ENCODE measurements around the gene CRACR2A.

Gene CRACR2A

GRCh38 chr12:3752741-3753486 is at the start of gene CRACR2A:
Gene CRACR2A, minus strand, starts transcription at chr12:3753109. Its CDS starts 56,110 bp downstream, at chr12:3696999.
- H3K27ac ChIP-seq (ENCODE audit: low read length), result no peak within 1 kb of the TSS
- H3K9ac ChIP-seq (ENCODE audit: low read length), result no peak within 1 kb of the TSS
- H3K27me3 ChIP-seq (ENCODE audit: control insufficient read depth, insufficient read depth, low read length), result peaks cover 21% of the 10 kb centered on the region
- H3K36me3 ChIP-seq (ENCODE audit: control insufficient read depth, low read depth, low read length), result no peaks in the 10 kb centered on the region
- no peaks in the 10 kb centered on the region for H3K9me3 ChIP-seq (ENCODE audit: control insufficient read depth, low read depth, low read length)
- peak within 1 kb of the TSS; percentile 32 for H3K4me3 ChIP-seq (ENCODE audit: low read length)
- peaks cover 5% of the 10 kb centered on the region for H3K4me1 ChIP-seq (ENCODE audit: control insufficient read depth, low read depth, low read length)

DNA sequence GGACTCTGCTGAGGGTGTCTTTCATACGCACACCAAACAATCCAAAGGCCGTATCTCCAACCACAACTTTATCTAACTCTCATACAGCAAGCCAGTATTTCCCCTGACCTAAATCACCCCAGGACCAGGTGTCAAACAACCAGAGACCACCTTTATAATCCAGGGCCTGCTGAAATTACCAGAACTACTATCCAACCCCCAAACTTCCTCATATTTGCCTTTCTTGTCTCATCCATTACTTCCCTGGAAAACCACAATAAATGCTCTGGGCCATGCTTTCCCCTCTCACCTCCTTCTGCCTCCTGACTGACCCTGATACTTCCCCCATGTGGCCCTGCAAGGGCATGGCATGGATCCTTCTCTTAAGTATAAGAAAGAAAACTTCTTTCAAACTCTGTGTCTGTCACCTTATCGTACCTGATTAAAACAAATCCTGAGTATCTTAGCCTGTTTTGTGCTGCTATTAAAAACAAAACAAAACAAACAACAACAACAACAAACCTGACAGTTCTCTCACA is 44.7 kb upstream of the CRACR2A start:
- Histone ChIP-seq H3K36me3 (ENCODE audit: control insufficient read depth, low read depth, low read length) (no peaks in the 10 kb centered on the region), H3K4me3 (ENCODE audit: low read length) (no peak overlapping the region), H3K27ac (ENCODE audit: low read length) (no peak overlapping the region), H3K4me1 (ENCODE audit: control insufficient read depth, low read depth, low read length) (peaks cover 8% of the 10 kb centered on the region), H3K27me3 (ENCODE audit: control insufficient read depth, insufficient read depth, low read length) (no peaks in the 10 kb centered on the region), H3K9me3 (ENCODE audit: control insufficient read depth, low read depth, low read length) (no peaks in the 10 kb centered on the region), H3K9ac (ENCODE audit: low read length) (no peak overlapping the region)

DNA sequence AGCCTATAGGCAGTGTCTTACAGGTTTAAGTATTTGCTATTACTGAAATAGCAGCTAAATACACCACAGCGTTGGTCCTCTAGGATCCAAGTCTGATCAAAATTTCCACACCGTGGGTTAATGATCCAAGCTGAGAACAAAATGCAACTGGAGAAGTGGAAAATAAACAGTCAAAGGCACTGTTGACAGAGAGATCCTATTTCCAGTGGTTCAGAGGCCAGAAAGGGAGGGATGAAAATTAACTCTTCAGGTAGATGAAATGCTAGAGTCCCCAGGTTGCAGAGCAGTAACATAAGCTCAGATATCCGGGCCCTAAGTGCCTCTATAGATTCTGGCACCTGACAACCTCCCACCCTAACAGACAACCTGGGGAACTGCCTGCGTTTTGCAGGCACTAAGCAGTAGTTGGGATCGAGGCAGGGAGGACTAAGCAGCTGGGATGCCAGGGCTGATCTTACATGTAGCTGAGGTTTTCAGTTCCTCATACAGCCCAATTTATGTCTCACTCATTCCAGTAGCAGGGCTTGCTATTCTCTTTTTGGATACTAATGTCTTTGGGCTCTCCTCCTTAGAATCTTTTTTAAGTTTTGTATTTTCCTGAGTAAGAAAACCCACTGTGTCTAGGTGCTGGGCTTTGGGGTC is 42.7 kb upstream of the CRACR2A start:
- H3K36me3 ChIP-seq (ENCODE audit: control insufficient read depth, low read depth, low read length), result no peaks in the 10 kb centered on the region
- no peaks in the 10 kb centered on the region for H3K9me3 ChIP-seq (ENCODE audit: control insufficient read depth, low read depth, low read length)
- no peak overlapping the region for H3K27ac ChIP-seq (ENCODE audit: low read length)
- no peaks in the 10 kb centered on the region for H3K27me3 ChIP-seq (ENCODE audit: control insufficient read depth, insufficient read depth, low read length)
- H3K4me3 ChIP-seq (ENCODE audit: low read length), result no peak overlapping the region
- H3K9ac ChIP-seq (ENCODE audit: low read length), result no peak overlapping the region
- H3K4me1 ChIP-seq (ENCODE audit: control insufficient read depth, low read depth, low read length), result peaks cover 11% of the 10 kb centered on the region

GRCh38 chr12:3795066-3795465 is 42.2 kb upstream of the CRACR2A start:
- Histone ChIP-seq H3K9me3 (ENCODE audit: control insufficient read depth, low read depth, low read length) (no peaks in the 10 kb centered on the region), H3K4me1 (ENCODE audit: control insufficient read depth, low read depth, low read length) (peaks cover 16% of the 10 kb centered on the region), H3K27ac (ENCODE audit: low read length) (no peak overlapping the region), H3K27me3 (ENCODE audit: control insufficient read depth, insufficient read depth, low read length) (no peaks in the 10 kb centered on the region), H3K9ac (ENCODE audit: low read length) (no peak overlapping the region), H3K4me3 (ENCODE audit: low read length) (no peak overlapping the region), H3K36me3 (ENCODE audit: control insufficient read depth, low read depth, low read length) (no peaks in the 10 kb centered on the region)

GRCh38 chr12:3792623-3793288 is 39.8 kb upstream of the CRACR2A start:
- Histone ChIP-seq H3K4me3 (ENCODE audit: low read length) (no peak overlapping the region), H3K27me3 (ENCODE audit: control insufficient read depth, insufficient read depth, low read length) (no peaks in the 10 kb centered on the region), H3K9ac (ENCODE audit: low read length) (no peak overlapping the region), H3K4me1 (ENCODE audit: control insufficient read depth, low read depth, low read length) (peaks cover 22% of the 10 kb centered on the region), H3K36me3 (ENCODE audit: control insufficient read depth, low read depth, low read length) (no peaks in the 10 kb centered on the region), H3K27ac (ENCODE audit: low read length) (peak overlapping the region; percentile 12), H3K9me3 (ENCODE audit: control insufficient read depth, low read depth, low read length) (no peaks in the 10 kb centered on the region)

DNA sequence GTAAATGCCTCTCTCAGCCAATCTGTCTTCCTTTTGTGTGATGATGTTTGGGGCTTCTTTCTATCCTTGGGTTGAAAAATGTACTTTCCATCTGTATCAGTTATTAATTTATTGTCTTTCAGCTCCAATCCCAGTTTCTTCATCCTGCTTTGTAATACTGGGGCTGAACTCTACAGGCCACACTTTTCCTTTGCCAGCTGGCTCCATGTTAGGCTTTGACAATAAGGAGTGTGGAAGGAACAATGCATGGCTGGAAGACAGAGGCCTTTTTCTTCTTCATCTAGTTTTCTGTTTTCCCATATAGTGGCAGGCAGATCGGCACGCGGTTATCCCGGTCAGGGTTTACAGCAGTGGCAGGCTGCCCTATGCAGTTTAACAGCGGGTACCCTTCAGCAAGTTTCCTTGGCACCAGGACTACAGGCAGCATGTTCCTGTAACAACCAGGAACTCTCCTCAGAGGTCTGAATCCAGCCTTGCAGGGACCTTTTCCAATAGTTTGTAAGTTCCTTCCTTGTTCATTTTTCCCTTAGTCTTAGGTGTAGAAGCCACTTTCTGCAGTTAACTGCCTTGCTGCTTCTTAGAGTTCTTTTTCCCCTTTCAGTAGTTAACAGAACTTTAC is 38.5 kb upstream of the CRACR2A start:
- peaks cover 22% of the 10 kb centered on the region for H3K4me1 ChIP-seq (ENCODE audit: control insufficient read depth, low read depth, low read length)
- no peaks in the 10 kb centered on the region for H3K27me3 ChIP-seq (ENCODE audit: control insufficient read depth, insufficient read depth, low read length)
- no peaks in the 10 kb centered on the region for H3K9me3 ChIP-seq (ENCODE audit: control insufficient read depth, low read depth, low read length)
- no peak overlapping the region for H3K4me3 ChIP-seq (ENCODE audit: low read length)
- no peak overlapping the region for H3K27ac ChIP-seq (ENCODE audit: low read length)
- H3K36me3 ChIP-seq (ENCODE audit: control insufficient read depth, low read depth, low read length), result no peaks in the 10 kb centered on the region
- no peak overlapping the region for H3K9ac ChIP-seq (ENCODE audit: low read length)

DNA sequence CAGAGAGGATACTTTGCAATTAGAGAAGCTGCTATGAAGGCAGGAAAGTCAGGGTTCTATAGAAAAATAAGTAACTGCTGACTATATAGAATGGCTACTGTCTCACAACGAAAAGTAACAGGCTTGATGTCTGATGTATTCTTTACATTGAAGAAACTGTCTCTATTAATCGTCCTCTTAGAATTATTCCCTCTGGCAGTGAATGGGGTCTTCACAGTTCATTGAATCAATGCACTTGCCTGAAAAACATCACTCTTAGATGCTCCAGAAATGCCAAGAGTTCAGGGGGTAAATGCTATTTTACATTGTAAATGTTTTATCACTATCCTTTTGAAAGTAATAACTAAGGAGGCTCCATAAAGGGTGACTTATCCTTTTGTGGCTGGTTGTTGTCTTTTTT is 37.7 kb upstream of the CRACR2A start:
- Histone ChIP-seq H3K27ac (ENCODE audit: low read length) (no peak overlapping the region), H3K4me3 (ENCODE audit: low read length) (no peak overlapping the region), H3K4me1 (ENCODE audit: control insufficient read depth, low read depth, low read length) (peaks cover 22% of the 10 kb centered on the region), H3K9me3 (ENCODE audit: control insufficient read depth, low read depth, low read length) (no peaks in the 10 kb centered on the region), H3K9ac (ENCODE audit: low read length) (no peak overlapping the region), H3K27me3 (ENCODE audit: control insufficient read depth, insufficient read depth, low read length) (no peaks in the 10 kb centered on the region), H3K36me3 (ENCODE audit: control insufficient read depth, low read depth, low read length) (no peaks in the 10 kb centered on the region)

GRCh38 chr12:3789838-3790237 is 36.9 kb upstream of the CRACR2A start:
- no peak overlapping the region for H3K27ac ChIP-seq (ENCODE audit: low read length)
- no peaks in the 10 kb centered on the region for H3K27me3 ChIP-seq (ENCODE audit: control insufficient read depth, insufficient read depth, low read length)
- H3K9me3 ChIP-seq (ENCODE audit: control insufficient read depth, low read depth, low read length), result no peaks in the 10 kb centered on the region
- H3K4me1 ChIP-seq (ENCODE audit: control insufficient read depth, low read depth, low read length), result peaks cover 22% of the 10 kb centered on the region
- no peak overlapping the region for H3K4me3 ChIP-seq (ENCODE audit: low read length)
- H3K9ac ChIP-seq (ENCODE audit: low read length), result no peak overlapping the region
- H3K36me3 ChIP-seq (ENCODE audit: control insufficient read depth, low read depth, low read length), result no peaks in the 10 kb centered on the region

DNA sequence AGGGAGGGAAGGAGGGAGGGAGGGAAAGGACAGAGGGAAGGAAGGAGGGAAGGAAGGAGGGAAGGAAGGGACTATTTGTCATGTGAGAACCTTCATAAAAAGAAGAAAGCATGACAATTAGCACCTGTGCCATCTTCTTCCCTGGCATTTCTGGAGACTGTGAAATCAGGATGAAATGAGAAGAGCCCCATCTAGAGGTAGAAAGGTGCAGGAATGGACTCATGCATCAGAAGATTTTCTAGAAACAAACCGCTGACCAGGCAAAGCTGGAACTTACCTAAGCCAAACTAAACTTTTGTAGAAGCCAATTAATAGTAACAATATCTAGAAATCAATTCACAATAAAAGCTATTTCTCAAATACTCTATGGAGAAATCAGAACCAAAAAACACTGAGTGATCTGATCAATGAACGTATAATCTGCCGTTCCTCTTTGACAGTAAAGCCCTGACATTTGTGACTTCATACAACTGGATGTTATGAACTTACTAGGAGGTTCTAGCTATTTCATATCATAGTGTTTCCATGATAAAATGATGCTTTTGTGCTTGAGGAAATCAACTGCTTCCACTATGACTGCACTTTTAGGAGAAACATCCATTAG is 24.4 kb upstream of the CRACR2A start:
- Histone ChIP-seq H3K4me3 (ENCODE audit: low read length) (no peak overlapping the region), H3K27ac (ENCODE audit: low read length) (no peak overlapping the region), H3K27me3 (ENCODE audit: control insufficient read depth, insufficient read depth, low read length) (no peaks in the 10 kb centered on the region), H3K4me1 (ENCODE audit: control insufficient read depth, low read depth, low read length) (no peaks in the 10 kb centered on the region), H3K9ac (ENCODE audit: low read length) (no peak overlapping the region), H3K9me3 (ENCODE audit: control insufficient read depth, low read depth, low read length) (no peaks in the 10 kb centered on the region), H3K36me3 (ENCODE audit: control insufficient read depth, low read depth, low read length) (no peaks in the 10 kb centered on the region)

DNA sequence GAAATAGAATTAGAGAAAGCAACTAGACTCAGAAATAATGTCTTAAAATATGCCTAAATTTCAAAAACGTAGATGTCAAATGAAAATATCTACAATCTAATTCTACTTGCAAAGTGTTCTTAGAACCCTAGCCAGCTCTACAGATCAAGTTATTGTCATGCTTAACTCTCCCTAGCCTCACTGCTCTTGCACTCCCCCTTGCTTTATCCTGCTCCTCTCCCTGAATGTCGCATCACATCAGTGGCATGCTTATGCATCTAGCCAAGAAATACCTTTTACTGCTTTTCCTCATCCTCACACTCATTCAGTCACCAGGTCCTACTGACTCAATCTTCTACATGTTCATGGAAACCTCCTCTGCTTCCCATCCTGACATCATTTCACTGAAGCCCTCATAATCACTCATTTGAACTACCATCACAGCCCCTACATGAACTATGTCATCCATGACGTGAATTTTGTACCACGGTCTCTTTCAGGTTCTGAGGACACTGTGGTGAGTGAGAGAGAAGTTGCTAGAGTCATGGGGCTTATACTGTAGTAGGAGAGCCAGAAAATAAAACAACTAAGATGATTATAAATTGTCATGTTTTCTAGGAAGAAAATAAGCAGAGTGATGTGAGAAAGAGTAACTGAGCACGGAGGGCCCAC is 22.6 kb upstream of the CRACR2A start:
- Histone ChIP-seq H3K27me3 (ENCODE audit: control insufficient read depth, insufficient read depth, low read length) (no peaks in the 10 kb centered on the region), H3K27ac (ENCODE audit: low read length) (no peak overlapping the region)

DNA sequence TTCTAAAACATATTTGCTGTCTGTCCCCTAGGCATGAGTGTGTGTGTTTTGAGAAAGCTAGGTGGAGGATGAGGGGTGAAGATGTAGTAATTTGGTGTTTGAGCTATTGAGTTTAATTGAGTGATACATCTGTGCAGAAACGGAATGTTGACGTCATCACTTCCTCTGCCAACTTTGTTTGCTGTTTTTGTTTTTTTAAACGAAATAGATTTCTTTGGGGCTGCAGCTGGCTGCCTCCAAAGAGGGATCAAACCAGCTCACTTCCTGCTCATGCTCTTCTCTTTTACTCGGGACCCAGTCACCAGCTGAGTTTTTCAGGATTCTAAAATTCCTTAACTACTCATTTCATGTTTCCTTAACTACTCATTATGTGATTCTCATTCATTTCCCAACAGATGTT is 19.5 kb upstream of the CRACR2A start:
- H3K27ac ChIP-seq (ENCODE audit: low read length), result no peak overlapping the region

More for the DNA sequence above, 22.6 kb upstream of the CRACR2A start:
- H3K4me3 ChIP-seq (ENCODE audit: low read length), result no peak overlapping the region
- no peaks in the 10 kb centered on the region for H3K9me3 ChIP-seq (ENCODE audit: control insufficient read depth, low read depth, low read length)
- H3K9ac ChIP-seq (ENCODE audit: low read length), result no peak overlapping the region
- H3K36me3 ChIP-seq (ENCODE audit: control insufficient read depth, low read depth, low read length), result no peaks in the 10 kb centered on the region
- no peaks in the 10 kb centered on the region for H3K4me1 ChIP-seq (ENCODE audit: control insufficient read depth, low read depth, low read length)

More for the DNA sequence above, 19.5 kb upstream of the CRACR2A start:
- Histone ChIP-seq H3K9ac (ENCODE audit: low read length) (no peak overlapping the region), H3K4me3 (ENCODE audit: low read length) (no peak overlapping the region), H3K36me3 (ENCODE audit: control insufficient read depth, low read depth, low read length) (no peaks in the 10 kb centered on the region), H3K4me1 (ENCODE audit: control insufficient read depth, low read depth, low read length) (no peaks in the 10 kb centered on the region), H3K9me3 (ENCODE audit: control insufficient read depth, low read depth, low read length) (no peaks in the 10 kb centered on the region), H3K27me3 (ENCODE audit: control insufficient read depth, insufficient read depth, low read length) (no peaks in the 10 kb centered on the region)

Data from iPS-18a (cell line).